Sciatic nerve (tissue), 2 donors: ENCODE results near the gene RREB1. TPM values are rescaled to one million over a fixed set of nuclear protein-coding genes. Genes with fewer than 3 reads are reported as not detected.

ENCODE experiments used
- ATAC-seq: fragments of 200-7000 bp; cut with Tn5 transposase; one replicate; pipeline ENCODE4 v1.9.1; 2020; ENCODE audit warnings: mild to moderate bottlenecking, moderate library complexity
- DNase-seq: peaks from one replicate; pipeline ENCODE4 v3.0.0-alpha.2; 2020; ENCODE audit warnings: low spot score
- intact Hi-C: fragments of 100-400 bp; cut with DNase I; formaldehyde crosslinking; loops from one replicate; pipeline ENCODE4 v1.14.2; 2022
- total RNA-seq: library from RNA; stranded (reverse); fragmentation: NEBNext Ultra II Directional; extraction: Animal tissue kit (Norgen Biotek cat#: 25700); gene quantifications from one replicate; pipeline ENCODE4 v1.2.1, GENCODE V29; 2021
- donor health status: DM: no; HTN: no; CAD: no.
- donor health status: DM: no; HTN: no; CAD: no.

Gene RREB1
- total RNA-seq, 1 donor from 2014 or later, result 50.6 TPM

- intact Hi-C loops, result no loop called here
- no peak for DNase-seq
- no peak for ATAC-seq
Measured at GRCh38 chr6:7282097-7282906, 174.5 kb downstream of the RREB1 start.

GRCh38 chr6:7283676-7284075 is 175.9 kb downstream of the RREB1 start:
- intact Hi-C loops, result no loop called here
- no peak for DNase-seq
- no peak for ATAC-seq

- ATAC-seq (no peak), DNase-seq (no peak)
- intact Hi-C loops, result no loop called here
Measured at GRCh38 chr6:7285416-7285815, 177.7 kb downstream of the RREB1 start.

- intact Hi-C loops, result no loop called here
- DNase-seq (no peak), ATAC-seq (no peak)
Measured at GRCh38 chr6:7290079-7290478, 182.3 kb downstream of the RREB1 start.

GRCh38 chr6:7292596-7293255 is 185.0 kb downstream of the RREB1 start:
- ATAC-seq, result no peak
- DNase-seq, result no peak
- intact Hi-C loops, result no loop called here

- no peak for ATAC-seq
- intact Hi-C loops, result no loop called here
Measured at GRCh38 chr6:7295916-7296315, 188.2 kb downstream of the RREB1 start.

GRCh38 chr6:7296602-7297001 is 188.8 kb downstream of the RREB1 start:
- no peak for DNase-seq
- intact Hi-C loops, result no loop called here
- ATAC-seq, result no peak

More at GRCh38 chr6:7295916-7296315, 188.2 kb downstream of the RREB1 start:
- DNase-seq, result no peak

GRCh38 chr6:7298113-7298512 is 190.4 kb downstream of the RREB1 start:
- no peak for ATAC-seq
- no peak for DNase-seq
- intact Hi-C loops, result no loop called here

GRCh38 chr6:7300926-7301325 is 193.2 kb downstream of the RREB1 start:
- no peak for ATAC-seq
- no peak for DNase-seq
- intact Hi-C loops, result no loop called here

Other genes with a start within 250 kb of the RREB1 start
- gene SSR1, start 205.2 kb downstream of the RREB1 start, total RNA-seq, result 118 TPM